Testis (tissue), 3 donors: Measurements from ENCODE around the gene ADD1. TPM values are rescaled to one million over a fixed set of nuclear protein-coding genes. Genes with fewer than 3 reads are reported as not detected.
"Not testable (repeated sequence)": the region's sequence is repeated elsewhere in the genome, so short reads cannot be mapped to it uniquely, and the experiment has no call there.

ENCODE experiments used
- DNase-seq: peaks from one replicate; pipeline ENCODE4 v3.0.0-alpha.2; 2019
- H3K27ac ChIP-seq, 2 donors: fragments of 200-600 bp; sonication (generic); one replicate each; pipeline ENCODE4 v1.5.1; 2019
- H3K27me3 ChIP-seq: fragments of 200-600 bp; sonication (generic); one replicate; pipeline ENCODE4 v1.5.1; 2019
- H3K36me3 ChIP-seq: fragments of 200-600 bp; sonication (generic); one replicate; pipeline ENCODE4 v1.5.1; 2017; ENCODE audit warnings: low read depth; ENCODE audit errors: missing control alignments
- H3K4me1 ChIP-seq: fragments of 200-600 bp; sonication (generic); one replicate; pipeline ENCODE4 v1.5.1; 2019
- H3K4me3 ChIP-seq, 2 donors: fragments of 200-600 bp; sonication (generic); one replicate each; pipeline ENCODE4 v1.5.1; 2017 to 2019
- H3K9me3 ChIP-seq: fragments of 200-600 bp; sonication (generic); one replicate; pipeline ENCODE4 v1.5.1; 2017
- CTCF ChIP-seq, 3 experiments: fragments of 450-650 bp in 2 of 3; fragments of 200-600 bp in 1 of 3; sonication (generic) in 1 of 3; IDR thresholded peaks; one replicate each; pipeline ENCODE4 v1.5.1; 2016 to 2019; ENCODE audit warnings: antibody characterized with exemption in 3 of 3, mild to moderate bottlenecking in 2 of 3, moderate library complexity in 1 of 3
- POLR2A ChIP-seq: fragments of 450-650 bp; IDR thresholded peaks from one replicate; pipeline ENCODE4 v1.6.1; 2017; ENCODE audit warnings: antibody characterized with exemption, mild to moderate bottlenecking, moderate library complexity
- WGBS, 2 donors: methylation state at CpG; one replicate each; pipeline ENCODE4 v1.1.5; 2018; 5-methylcytosine and 5-hydroxymethylcytosine counted together
- intact Hi-C: fragments of 100-400 bp; cut with DNase I; formaldehyde crosslinking; loops from one replicate; pipeline ENCODE4 v1.15.1; 2023; ENCODE audit warnings: low total_unique reads
- polyA plus RNA-seq: library from polyadenylated mRNA; stranded (reverse); fragments of 350-450 nt; fragmentation: Illumina TruSeq; extraction: RNeasy Lipid Tissue Mini Kit (QIAGEN cat#74804); gene quantifications from one replicate; pipeline ENCODE4 v1.2.3, GENCODE V29; 2014; ENCODE audit warnings: low read depth, low replicate concordance; ENCODE audit not compliant: insufficient read depth
- total RNA-seq, 2 donors: library from RNA; depleted of rRNA; stranded (reverse); fragments of >200 nt; gene quantifications; one replicate each; pipeline ENCODE4 v1.2.3, GENCODE V29; 2016

Gene ADD1
- total and polyA plus RNA-seq, 3 donors from 2014 or later = 233 to 355 (median 318) TPM

GRCh38 chr4:2910409-2910808 lies 66.8 kb downstream of the ADD1 start:
- Histone ChIP-seq H3K36me3 (no peaks in the 10 kb centered on the region), H3K4me1 (peaks cover 2% of the 10 kb centered on the region), H3K4me3 (no peak overlapping the region), H3K27me3 (no peaks in the 10 kb centered on the region), H3K27ac (no peak overlapping the region), H3K9me3 (no peaks in the 10 kb centered on the region)
- TF ChIP-seq POLR2A = no peak
- TF ChIP-seq CTCF (IDR thresholded peaks at IDR 0.05) = no peak
- DNase-seq = no peak
- intact Hi-C loops = no loop called here
- WGBS, 2 donors = 83 to 93% methylated on average over 7 of the region's 7 CpGs

GRCh38 chr4:2911868-2912267 lies 68.2 kb downstream of the ADD1 start:
- Histone ChIP-seq H3K4me3 (no peak overlapping the region), H3K27me3 (no peaks in the 10 kb centered on the region), H3K27ac (no peak overlapping the region), H3K36me3 (no peaks in the 10 kb centered on the region), H3K9me3 (no peaks in the 10 kb centered on the region), H3K4me1 (peaks cover 2% of the 10 kb centered on the region)
- intact Hi-C loops = no loop called here
- WGBS, 2 donors = 73 to 90% methylated on average over 3 of the region's 3 CpGs
- no peak for DNase-seq
- no peak for TF ChIP-seq CTCF (IDR thresholded peaks at IDR 0.05)
- no peak for TF ChIP-seq POLR2A

GRCh38 chr4:2913168-2913567 lies 69.5 kb downstream of the ADD1 start:
- Histone ChIP-seq H3K27ac (no peak overlapping the region), H3K4me1 (peaks cover 2% of the 10 kb centered on the region), H3K9me3 (no peaks in the 10 kb centered on the region), H3K27me3 (no peaks in the 10 kb centered on the region), H3K36me3 (no peaks in the 10 kb centered on the region), H3K4me3 (no peak overlapping the region)
- 93% methylated on average over 6 of the region's 6 CpGs; no CpG with 5 or more reads in 1 of the 2 donors for WGBS, 2 donors
- TF ChIP-seq POLR2A = no peak
- TF ChIP-seq CTCF (IDR thresholded peaks at IDR 0.05) = no peak
- DNase-seq = no peak
- intact Hi-C loops = no loop called here

- 58 to 64% methylated on average over 9 to 16 of the region's 16 CpGs for WGBS, 2 donors
- TF ChIP-seq CTCF (IDR thresholded peaks at IDR 0.05) (no peak), POLR2A (no peak)
- Histone ChIP-seq H3K36me3 (no peaks in the 10 kb centered on the region), H3K4me3 (no peak overlapping the region), H3K4me1 (peaks cover 2% of the 10 kb centered on the region), H3K27me3 (no peaks in the 10 kb centered on the region), H3K27ac (no peak overlapping the region), H3K9me3 (no peaks in the 10 kb centered on the region)
- DNase-seq = peak; percentile 12
- intact Hi-C loops = no loop called here
These were observed 70.8 kb downstream of the ADD1 start for GRCh38 chr4:2914256-2915126.

- Histone ChIP-seq H3K4me3 (no peak overlapping the region), H3K27ac (no peak overlapping the region), H3K4me1 (no peaks in the 10 kb centered on the region), H3K36me3 (no peaks in the 10 kb centered on the region), H3K9me3 (no peaks in the 10 kb centered on the region), H3K27me3 (no peaks in the 10 kb centered on the region)
- WGBS, 2 donors = 91 to 94% methylated on average over 8 to 9 of the region's 9 CpGs
- peak; percentile 9 for DNase-seq
- TF ChIP-seq CTCF (IDR thresholded peaks at IDR 0.05) (no peak), POLR2A (no peak)
- intact Hi-C loops = no loop called here
These were observed 72.1 kb downstream of the ADD1 start for GRCh38 chr4:2915789-2916188.

- H3K27me3 ChIP-seq, H3K4me1 ChIP-seq, intact Hi-C loops, H3K9me3 ChIP-seq, H3K4me3 ChIP-seq, DNase-seq, H3K27ac ChIP-seq, H3K36me3 ChIP-seq: not testable (repeated sequence)
- WGBS, 2 donors = 96 to 100% methylated on average over 2 of the region's 2 CpGs
These were observed 73.1 kb downstream of the ADD1 start for GRCh38 chr4:2916696-2917095.

- WGBS, 2 donors = 82 to 83% methylated on average over 2 of the region's 2 CpGs
- DNase-seq, intact Hi-C loops, H3K36me3 ChIP-seq, H3K4me3 ChIP-seq, H3K27me3 ChIP-seq, H3K9me3 ChIP-seq, H3K27ac ChIP-seq, H3K4me1 ChIP-seq: not testable (repeated sequence)
These were observed 74.7 kb downstream of the ADD1 start for GRCh38 chr4:2918300-2918699.
